ENCODE measurements around the gene ST7L.
A peak's percentile ranks its signal among the peaks of the same experiment; 100 is the strongest.

ST7L gene

GRCh38 chr1:112544751-112545150, 74.2 kb downstream of the ST7L start:
- no peak for DNase-seq

GRCh38 chr1:112544011-112544688, 74.8 kb downstream of the ST7L start:
- DNase-seq: no peak

- DNase-seq: no peak
These were observed 76.6 kb downstream of the ST7L start for GRCh38 chr1:112542206-112542973.

DNA sequence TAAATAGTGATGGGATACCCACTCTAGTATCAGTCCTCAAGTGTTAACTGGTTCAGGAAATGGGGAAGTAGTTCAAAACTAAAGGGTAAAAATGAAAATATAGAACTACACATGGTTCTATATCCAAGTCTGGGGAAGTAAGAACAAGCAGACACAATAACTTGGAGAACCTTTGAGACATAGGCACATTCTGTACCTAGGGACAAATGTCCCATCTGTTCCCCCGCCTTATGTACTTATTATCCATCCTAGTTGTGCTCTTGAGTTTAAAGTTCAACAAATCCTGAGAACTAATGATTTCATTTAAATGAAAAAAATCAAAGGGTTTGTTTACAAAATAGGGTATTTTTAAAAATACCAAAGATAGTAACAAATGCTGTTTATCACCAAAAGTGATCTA, 77.6 kb downstream of the ST7L start:
- DNase-seq: no peak

GRCh38 chr1:112540226-112540794, 78.6 kb downstream of the ST7L start:
- DNase-seq: no peak

DNA sequence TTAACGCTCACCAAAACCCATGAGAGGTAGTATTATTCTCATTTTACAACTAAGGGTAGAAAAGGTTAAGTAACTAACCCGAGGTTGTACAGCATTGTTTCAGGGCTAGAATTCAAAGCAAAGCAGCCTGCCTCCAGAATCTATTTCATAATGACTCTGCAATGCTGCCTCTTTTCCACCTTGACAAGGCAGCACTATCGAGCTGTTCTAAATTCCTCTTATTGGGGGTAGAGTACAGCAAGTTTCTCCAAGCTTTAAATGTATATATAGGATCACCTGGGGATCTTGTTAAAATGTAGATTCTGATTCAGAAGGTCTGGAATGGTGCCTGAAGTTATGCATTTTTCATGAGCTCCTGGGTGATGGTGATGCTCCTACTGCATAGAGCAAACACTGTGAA, 80.1 kb downstream of the ST7L start:
- DNase-seq: peak in 1 of 2 donors; percentile 7

DNA sequence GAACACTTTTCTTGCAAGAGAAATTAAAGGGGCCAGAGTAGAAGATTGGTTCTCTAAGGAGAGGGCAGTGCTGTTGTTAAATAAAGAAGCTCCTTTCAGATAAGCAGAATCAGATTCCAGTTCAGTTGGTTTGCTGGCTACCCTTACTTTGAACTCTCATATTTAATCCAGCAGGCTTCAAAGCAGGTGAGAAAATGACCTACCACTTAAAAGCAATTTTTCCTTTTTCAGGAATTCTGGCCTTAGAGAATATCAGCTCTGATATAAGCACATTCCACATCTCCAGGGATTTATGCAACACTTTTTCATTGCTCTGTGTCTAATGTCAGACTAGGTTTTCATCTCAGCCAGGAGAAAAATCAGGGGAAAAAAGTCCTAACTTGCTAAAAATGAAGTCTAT, 81.5 kb downstream of the ST7L start:
- no peak for DNase-seq

DNA sequence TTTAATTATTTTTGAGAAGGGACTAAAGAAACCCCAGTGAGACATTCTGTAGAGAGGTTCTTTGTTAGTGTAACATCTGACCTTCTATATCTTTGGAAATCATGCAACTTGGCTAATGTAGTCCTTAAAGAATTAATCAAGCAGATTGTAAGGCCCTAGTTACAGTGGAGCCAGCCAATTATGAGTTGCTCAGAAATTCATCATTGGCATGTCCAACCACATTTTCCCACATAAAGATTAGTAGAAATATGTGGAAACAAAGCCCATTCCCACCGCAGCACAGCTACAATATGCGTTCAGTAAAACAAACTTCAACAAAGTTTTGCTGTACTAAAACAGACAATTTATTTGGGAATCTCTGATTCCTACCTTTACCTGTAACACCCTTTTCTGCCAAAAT, 82.4 kb downstream of the ST7L start:
- no peak for DNase-seq

- DNase-seq: no peak
These were observed 85.9 kb downstream of the ST7L start for GRCh38 chr1:112533029-112533428.

DNA sequence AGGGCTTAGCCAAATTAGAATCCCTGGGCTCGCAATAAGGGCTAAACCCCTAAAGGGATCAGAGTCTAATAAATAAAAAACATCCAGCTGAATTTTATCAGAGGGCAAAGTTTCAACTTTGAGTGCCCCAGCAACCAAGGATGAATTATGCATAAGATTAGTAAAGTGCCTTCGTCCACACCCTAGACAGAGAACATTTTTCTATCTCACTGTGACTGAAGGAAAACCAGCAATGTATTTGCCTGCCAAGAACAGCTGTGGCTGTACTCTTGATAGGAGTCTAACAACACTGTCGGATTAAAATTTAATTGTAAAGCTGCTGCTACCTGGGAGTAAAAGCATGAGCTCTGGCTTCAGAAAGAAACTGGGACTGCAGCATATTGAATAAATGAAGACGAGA, 86.9 kb downstream of the ST7L start:
- DNase-seq: no peak

- no peak for DNase-seq
These were observed 88.1 kb downstream of the ST7L start for GRCh38 chr1:112530832-112531231.

GRCh38 chr1:112529301-112529700, 89.6 kb downstream of the ST7L start:
- DNase-seq: no peak

DNA sequence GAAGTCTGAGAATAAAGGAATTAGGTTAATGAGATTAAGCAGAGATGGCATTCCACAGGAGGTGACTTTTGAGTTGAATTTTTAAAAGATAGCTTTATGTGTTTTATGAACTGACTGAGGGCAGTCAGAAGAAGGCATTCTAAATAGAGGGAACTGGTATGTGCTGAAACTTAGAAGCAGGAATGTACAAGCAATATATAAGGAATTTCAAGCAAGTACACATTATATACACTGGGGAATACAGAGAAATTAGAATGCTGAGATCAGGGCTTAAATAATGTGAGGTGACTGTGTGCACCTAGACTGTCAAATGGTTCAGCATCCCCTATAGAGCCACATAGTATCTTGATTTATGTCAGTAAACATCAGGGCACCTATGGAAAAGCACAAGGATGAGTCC, 90.9 kb downstream of the ST7L start:
- no peak for DNase-seq

DNA sequence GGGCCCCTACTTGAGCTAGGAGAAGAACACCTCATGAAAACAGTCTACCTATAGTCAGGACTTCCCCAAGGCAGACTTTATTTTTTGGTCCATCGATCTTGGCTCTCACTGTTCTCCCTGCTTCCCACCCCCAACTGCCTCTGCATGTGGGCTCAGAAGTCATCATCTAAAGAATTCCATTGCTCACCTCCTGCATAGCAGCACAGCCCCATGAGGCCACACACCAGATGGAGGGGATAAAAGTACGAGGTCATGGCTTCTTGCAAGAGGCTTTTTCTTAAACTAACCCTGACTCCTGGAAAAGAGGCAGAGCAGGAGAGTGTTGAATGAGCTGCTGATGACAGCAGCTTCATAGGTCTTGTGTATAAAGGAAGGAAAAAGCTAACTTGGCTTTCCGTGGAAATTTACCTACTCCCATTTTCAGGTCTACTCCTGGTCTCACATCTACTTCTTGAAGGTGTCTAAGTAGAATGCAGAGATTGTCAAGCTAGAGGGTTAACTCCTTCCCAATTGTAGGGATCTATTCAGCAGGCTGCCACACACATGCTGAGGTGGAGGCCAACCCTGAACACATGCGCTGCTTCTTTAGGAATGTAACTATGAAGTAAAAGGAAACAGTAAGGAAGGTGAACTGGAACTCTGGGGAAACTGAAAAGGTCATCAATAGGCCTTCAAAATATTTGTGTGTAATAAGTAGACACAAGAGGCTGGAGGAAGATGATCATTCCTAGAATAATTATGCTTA, 91.5 kb downstream of the ST7L start:
- no peak for DNase-seq

DNA sequence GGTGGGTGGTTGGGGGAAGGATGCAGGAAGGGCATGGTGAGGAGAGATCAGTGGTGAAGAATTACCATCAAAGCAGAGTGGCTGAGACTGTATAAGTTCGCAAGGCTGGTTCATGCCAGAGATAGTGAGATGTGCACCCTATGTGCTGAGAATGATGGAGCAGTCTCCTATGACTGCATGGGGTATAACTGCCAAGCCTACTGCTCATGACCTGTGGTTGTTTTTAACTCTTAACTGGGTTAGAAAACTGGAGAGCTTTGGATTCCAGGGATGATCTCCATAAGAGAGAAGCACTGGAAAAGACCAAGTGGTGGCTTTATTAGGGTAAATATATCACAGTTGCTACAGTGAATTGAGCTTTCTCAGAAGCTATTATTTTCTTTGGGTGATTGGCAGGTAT, 94.0 kb downstream of the ST7L start:
- DNase-seq: no peak

DNA sequence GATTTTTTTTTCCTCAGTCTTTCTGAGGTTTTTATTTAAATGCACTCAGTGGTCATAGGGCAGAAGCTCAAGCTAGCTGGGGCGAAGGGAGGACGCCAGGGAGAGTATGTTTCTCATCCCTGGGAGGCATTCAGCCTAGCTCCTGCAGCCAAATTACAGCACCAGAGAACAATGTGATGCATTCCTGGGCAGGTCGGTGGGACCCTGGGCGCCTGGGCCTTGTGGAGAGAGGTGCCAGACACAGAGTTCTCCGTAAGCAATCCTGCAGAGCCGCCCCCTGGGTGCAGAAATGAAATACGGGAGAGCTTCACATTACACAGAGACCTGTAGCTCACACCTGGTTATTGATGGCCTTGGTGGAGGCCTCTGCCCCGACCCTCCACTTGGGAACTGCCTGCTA, 94.7 kb downstream of the ST7L start:
- no peak for DNase-seq

- DNase-seq: no peak
These were observed 96.3 kb downstream of the ST7L start for GRCh38 chr1:112522621-112523020.

DNA sequence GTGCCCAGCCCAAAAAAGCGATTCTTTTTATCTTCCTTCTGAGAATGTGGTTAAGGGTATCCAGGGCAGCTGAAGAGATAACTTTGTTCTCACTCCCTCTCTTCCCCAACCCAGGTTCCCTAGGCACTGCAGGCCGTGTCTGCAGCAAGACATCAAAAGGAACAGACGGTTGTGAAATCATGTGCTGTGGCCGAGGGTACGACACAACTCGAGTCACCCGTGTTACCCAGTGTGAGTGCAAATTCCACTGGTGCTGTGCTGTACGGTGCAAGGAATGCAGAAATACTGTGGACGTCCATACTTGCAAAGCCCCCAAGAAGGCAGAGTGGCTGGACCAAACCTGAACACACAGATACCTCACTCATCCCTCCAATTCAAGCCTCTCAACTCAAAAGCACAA, 98.8 kb downstream of the ST7L start:
- no peak for DNase-seq

GRCh38 chr1:112518186-112518585, 100.8 kb downstream of the ST7L start:
- DNase-seq: no peak

DNA sequence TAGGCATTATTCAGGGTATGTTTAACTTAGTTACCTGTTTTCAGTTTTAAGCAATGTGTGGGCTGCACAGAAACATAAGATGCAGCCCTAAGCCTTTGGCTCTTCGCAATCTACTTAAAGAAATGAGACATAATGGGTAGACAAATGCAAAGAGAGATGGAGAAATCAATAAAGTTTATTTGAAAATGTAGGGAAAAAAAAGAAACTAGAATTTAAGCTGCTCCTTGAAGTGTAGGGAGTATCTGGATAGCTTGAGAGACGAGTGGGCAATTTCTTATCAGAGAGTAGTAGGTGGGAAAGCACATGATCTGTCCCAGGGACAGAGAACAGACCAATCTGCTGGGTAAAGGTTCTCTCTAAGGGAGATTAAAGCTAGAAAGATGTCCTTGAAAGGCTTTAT, 101.3 kb downstream of the ST7L start:
- DNase-seq: no peak

GRCh38 chr1:112517231-112517630, 101.7 kb downstream of the ST7L start:
- DNase-seq: no peak

DNA sequence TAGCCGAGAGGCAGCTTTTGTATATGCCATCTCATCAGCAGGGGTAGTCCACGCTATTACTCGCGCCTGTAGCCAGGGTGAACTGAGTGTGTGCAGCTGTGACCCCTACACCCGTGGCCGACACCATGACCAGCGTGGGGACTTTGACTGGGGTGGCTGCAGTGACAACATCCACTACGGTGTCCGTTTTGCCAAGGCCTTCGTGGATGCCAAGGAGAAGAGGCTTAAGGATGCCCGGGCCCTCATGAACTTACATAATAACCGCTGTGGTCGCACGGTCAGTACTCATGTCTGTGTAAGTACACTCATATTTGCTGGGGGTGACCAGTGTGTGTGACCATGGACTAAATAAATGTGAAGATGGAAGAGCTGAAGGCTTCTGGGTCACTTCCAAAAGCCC, 102.8 kb downstream of the ST7L start:
- DNase-seq: no peak

DNA sequence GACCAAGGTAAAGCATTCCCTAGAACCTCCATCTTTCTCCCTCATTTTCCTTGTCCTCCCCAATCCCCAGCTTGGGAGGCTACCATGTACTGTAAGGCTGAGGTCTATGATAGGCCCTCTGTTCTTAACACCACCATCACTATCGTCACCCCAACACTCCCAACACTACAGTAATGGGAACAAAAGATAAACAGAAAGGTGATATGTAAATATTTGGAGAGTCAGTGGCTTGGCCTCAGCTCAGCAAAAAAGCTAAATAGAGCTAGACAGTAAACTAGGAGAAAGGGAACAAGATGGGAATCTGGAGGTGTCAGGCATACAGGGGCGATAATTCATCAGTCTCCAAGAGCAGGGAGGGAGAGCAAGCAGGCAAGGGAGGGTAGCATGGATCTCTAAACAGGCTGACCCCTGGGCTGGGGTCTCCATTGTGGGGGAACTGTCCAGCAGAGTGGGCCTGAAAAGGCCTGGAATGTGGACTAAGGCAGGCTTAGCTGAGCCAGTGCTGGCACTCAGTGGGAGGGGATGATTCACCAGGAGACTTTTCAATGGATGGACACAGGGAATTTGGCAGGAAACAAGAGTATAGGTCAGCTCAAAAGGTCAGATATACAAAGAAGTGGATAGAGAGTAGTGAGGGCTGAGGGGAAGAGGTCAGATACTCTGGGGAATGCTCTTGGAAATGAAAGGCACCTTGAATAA, 103.5 kb downstream of the ST7L start:
- no peak for DNase-seq
